ENCODE measurements around the gene MAGEA3. TPM values are rescaled to one million over a fixed set of nuclear protein-coding genes. Genes with fewer than 3 reads are reported as not detected.
"Not testable (repeated sequence)": the region's sequence is repeated elsewhere in the genome, so short reads cannot be mapped to it uniquely, and the experiment has no call there.

The MAGEA3 gene
- total and polyA plus RNA-seq, 10 of the 15 experiments (the other 5 are each of a cell fraction or from before 2014, with no cell fraction given), result 1.4 TPM; not detected in 9

GRCh38 chrX:152736528-152736927, 37.9 kb downstream of the MAGEA3 start:
- SMC1A ChIA-PET (ENCODE audit: uncharacterized antibody, unreplicated experiment); H3K79me2 ChIP-seq (ENCODE audit: control insufficient read depth, insufficient read depth, low read length); in situ Hi-C loops (cut with MboI); H3K36me3 ChIP-seq (ENCODE audit: control insufficient read depth in 2 of 2, insufficient read depth in 2 of 2, low read length in 1 of 2); H2AFZ ChIP-seq (ENCODE audit: control insufficient read depth, low read depth, low read length); DNase-seq (ENCODE audit: low read depth, low spot score); RAD21 ChIA-PET (ENCODE audit: unreplicated experiment); H3K9me3 ChIP-seq (replicated peaks; ENCODE audit: control insufficient read depth, insufficient read depth, low read length); FAIRE-seq; CTCF ChIA-PET; ATAC-seq; H3K4me1 ChIP-seq (ENCODE audit: control insufficient read depth, insufficient read depth, low read length); H3K27me3 ChIP-seq (replicated peaks in 1 of 2; ENCODE audit: control insufficient read depth in 2 of 2, insufficient read depth in 2 of 2, low read length in 1 of 2); intact Hi-C loops (cut with micrococcal nuclease; ENCODE audit: unreplicated experiment); H3K4me2 ChIP-seq (ENCODE audit: control insufficient read depth, insufficient read depth); BruUV-seq (replicated peaks); H3K27ac ChIP-seq (ENCODE audit: control insufficient read depth, insufficient read depth); H3K9ac ChIP-seq (ENCODE audit: control insufficient read depth, insufficient read depth, low read length); H4K20me1 ChIP-seq (ENCODE audit: control insufficient read depth, insufficient read depth); H3K4me3 ChIP-seq; POLR2A ChIA-PET: not testable (repeated sequence)
- 23% methylated on average over 12 of the region's 12 CpGs for WGBS (ENCODE audit: insufficient coverage, insufficient replicate concordance, low lambda C conversion rate, missing lambda C conversion rate)

- intact Hi-C loops (cut with micrococcal nuclease; ENCODE audit: unreplicated experiment) (no loop called here), in situ Hi-C loops (cut with MboI) (no loop called here)
- FAIRE-seq, result no peak
Observed at GRCh38 chrX:152738560-152738959, 40.0 kb downstream of the MAGEA3 start.

More at GRCh38 chrX:152738560-152738959, 40.0 kb downstream of the MAGEA3 start:
- no peak overlapping the region for H3K4me2 ChIP-seq (ENCODE audit: control insufficient read depth, insufficient read depth)
- TF ChIP-seq CBFB (IDR thresholded peaks at IDR 0.05; ENCODE audit: low read depth) (no peak), EED (IDR thresholded peaks at IDR 0.05; ENCODE audit: low read depth) (no peak), TBL1XR1 (IDR thresholded peaks at IDR 0.05; ENCODE audit: low read depth, low read length) (no peak), RB1 (IDR thresholded peaks at IDR 0.05; ENCODE audit: borderline replicate concordance) (no peak), STAT3 (IDR thresholded peaks at IDR 0.05; ENCODE audit: low read depth, low read length) (no peak)
- ChIA-PET CTCF (no interaction called here), SMC1A (ENCODE audit: uncharacterized antibody, unreplicated experiment) (no interaction called here), POLR2A (no interaction called here), RAD21 (ENCODE audit: unreplicated experiment) (no interaction called here)
- H3K79me2 ChIP-seq (ENCODE audit: control insufficient read depth, insufficient read depth, low read length), result no peaks in the 10 kb centered on the region
- no peaks in the 10 kb centered on the region for H3K4me1 ChIP-seq (ENCODE audit: control insufficient read depth, insufficient read depth, low read length)
- ATAC-seq (no peak), DNase-seq (ENCODE audit: low read depth, low spot score) (no peak)
- no peak overlapping the region for H3K4me3 ChIP-seq
- 33% methylated on average over 5 of the region's 5 CpGs for WGBS (ENCODE audit: insufficient coverage, insufficient replicate concordance, low lambda C conversion rate, missing lambda C conversion rate)
- no peaks in the 10 kb centered on the region for H3K27me3 ChIP-seq (replicated peaks in 1 of 2; ENCODE audit: control insufficient read depth in 2 of 2, insufficient read depth in 2 of 2, low read length in 1 of 2)
- no peaks in the 10 kb centered on the region for H3K9me3 ChIP-seq (replicated peaks; ENCODE audit: control insufficient read depth, insufficient read depth, low read length)
- H2AFZ ChIP-seq (ENCODE audit: control insufficient read depth, low read depth, low read length), result no peak overlapping the region
- H3K27ac ChIP-seq (ENCODE audit: control insufficient read depth, insufficient read depth), result no peak overlapping the region
- no peaks in the 10 kb centered on the region for H4K20me1 ChIP-seq (ENCODE audit: control insufficient read depth, insufficient read depth)
- no TSS peak for BruUV-seq (replicated peaks)
- H3K9ac ChIP-seq (ENCODE audit: control insufficient read depth, insufficient read depth, low read length), result no peak overlapping the region
- H3K36me3 ChIP-seq (ENCODE audit: control insufficient read depth in 2 of 2, insufficient read depth in 2 of 2, low read length in 1 of 2), result no peaks in the 10 kb centered on the region

Other genes starting within 250 kb of the MAGEA3 start
Only the 7 nearest of the 12 such genes appear.
- gene GABRQ, start 60.9 kb upstream of the MAGEA3 start, total RNA-seq (2014; rRNA removed), result not detected in 2 replicates
- not detected in 2 replicates for gene GABRQ, start 60.9 kb upstream of the MAGEA3 start, total RNA-seq (2014; rRNA removed; fragmentation: Illumina TruSeq; extraction: Trizol)
- not detected in 2 replicates for gene GABRQ, start 60.9 kb upstream of the MAGEA3 start, total RNA-seq (2021)
- gene GABRQ, start 60.9 kb upstream of the MAGEA3 start, polyA plus RNA-seq (2011; rRNA removed), result 0.04 TPM in 2 replicates
- not detected in 2 replicates for gene GABRQ, start 60.9 kb upstream of the MAGEA3 start, polyA plus RNA-seq (2014; fragmentation: Illumina TruSeq; extraction: Trizol)
- not detected for gene GABRQ, start 60.9 kb upstream of the MAGEA3 start, polyA plus RNA-seq (2014; fragmentation: Nextera tagmentation; extraction: Ambion mirVana)
- gene GABRQ, start 60.9 kb upstream of the MAGEA3 start, polyA plus RNA-seq (2014; rRNA removed), result not detected in 2 replicates
- not detected for gene GABRQ, start 60.9 kb upstream of the MAGEA3 start, polyA plus RNA-seq (2016; fragmentation: Nextera tagmentation; extraction: Ambion mirVana)
- gene CSAG2, start 10.5 kb downstream of the MAGEA3 start, total RNA-seq (2014; rRNA removed), result 0.22 and 0.34 TPM in 2 replicates
- gene CSAG2, start 10.5 kb downstream of the MAGEA3 start, total RNA-seq (2014; rRNA removed; fragmentation: Illumina TruSeq; extraction: Trizol), result not detected in 2 replicates
- gene CSAG2, start 10.5 kb downstream of the MAGEA3 start, total RNA-seq (2021), result not detected in 2 replicates
- 0.83 TPM in 1 of 2 replicates, not detected in the other for gene CSAG2, start 10.5 kb downstream of the MAGEA3 start, polyA plus RNA-seq (2011; rRNA removed)
- gene CSAG2, start 10.5 kb downstream of the MAGEA3 start, polyA plus RNA-seq (2014; fragmentation: Illumina TruSeq; extraction: Trizol), result 0.46 TPM in 1 of 2 replicates, not detected in the other
- gene CSAG2, start 10.5 kb downstream of the MAGEA3 start, polyA plus RNA-seq (2014; fragmentation: Nextera tagmentation; extraction: Ambion mirVana), result under 1 TPM; 0.48 to 0.58 TPM
- gene CSAG2, start 10.5 kb downstream of the MAGEA3 start, polyA plus RNA-seq (2014; rRNA removed), result 0.14 TPM in 1 of 2 replicates, not detected in the other
- gene CSAG2, start 10.5 kb downstream of the MAGEA3 start, polyA plus RNA-seq (2016; fragmentation: Nextera tagmentation; extraction: Ambion mirVana), result under 1 TPM in 1 of 2 experiments, not detected in 1; 0.40 TPM
- gene MAGEA2B, start 15.8 kb downstream of the MAGEA3 start, total RNA-seq (2014; rRNA removed), result not detected in 2 replicates
- gene MAGEA2B, start 15.8 kb downstream of the MAGEA3 start, total RNA-seq (2014; rRNA removed; fragmentation: Illumina TruSeq; extraction: Trizol), result not detected in 2 replicates
- gene MAGEA2B, start 15.8 kb downstream of the MAGEA3 start, total RNA-seq (2021), result not detected in 2 replicates
- gene MAGEA2B, start 15.8 kb downstream of the MAGEA3 start, polyA plus RNA-seq (2011; rRNA removed), result not detected in 2 replicates
- gene MAGEA2B, start 15.8 kb downstream of the MAGEA3 start, polyA plus RNA-seq (2014; fragmentation: Illumina TruSeq; extraction: Trizol), result not detected in 2 replicates
- gene MAGEA2B, start 15.8 kb downstream of the MAGEA3 start, polyA plus RNA-seq (2014; fragmentation: Nextera tagmentation; extraction: Ambion mirVana), result not detected
- not detected in 2 replicates for gene MAGEA2B, start 15.8 kb downstream of the MAGEA3 start, polyA plus RNA-seq (2014; rRNA removed)
- not detected for gene MAGEA2B, start 15.8 kb downstream of the MAGEA3 start, polyA plus RNA-seq (2016; fragmentation: Nextera tagmentation; extraction: Ambion mirVana)
- gene CSAG1, start 34.9 kb downstream of the MAGEA3 start, total RNA-seq (2014; rRNA removed), result not detected in 2 replicates
- gene CSAG1, start 34.9 kb downstream of the MAGEA3 start, total RNA-seq (2014; rRNA removed; fragmentation: Illumina TruSeq; extraction: Trizol), result not detected in 2 replicates
- gene CSAG1, start 34.9 kb downstream of the MAGEA3 start, total RNA-seq (2021), result not detected in 2 replicates
- gene CSAG1, start 34.9 kb downstream of the MAGEA3 start, polyA plus RNA-seq (2011; rRNA removed), result 1.3 and 1.6 TPM in 2 replicates
- gene CSAG1, start 34.9 kb downstream of the MAGEA3 start, polyA plus RNA-seq (2014; fragmentation: Illumina TruSeq; extraction: Trizol), result not detected in 2 replicates
- gene CSAG1, start 34.9 kb downstream of the MAGEA3 start, polyA plus RNA-seq (2014; fragmentation: Nextera tagmentation; extraction: Ambion mirVana), result not detected
- gene CSAG1, start 34.9 kb downstream of the MAGEA3 start, polyA plus RNA-seq (2014; rRNA removed), result not detected in 2 replicates
- not detected for gene CSAG1, start 34.9 kb downstream of the MAGEA3 start, polyA plus RNA-seq (2016; fragmentation: Nextera tagmentation; extraction: Ambion mirVana)
- gene MAGEA12, start 35.0 kb downstream of the MAGEA3 start, total RNA-seq (2014; rRNA removed), result not detected in 2 replicates
- not detected in 2 replicates for gene MAGEA12, start 35.0 kb downstream of the MAGEA3 start, total RNA-seq (2014; rRNA removed; fragmentation: Illumina TruSeq; extraction: Trizol)
- gene MAGEA12, start 35.0 kb downstream of the MAGEA3 start, total RNA-seq (2021), result not detected in 2 replicates
- gene MAGEA12, start 35.0 kb downstream of the MAGEA3 start, polyA plus RNA-seq (2011; rRNA removed), result 0.73 and 1.3 TPM in 2 replicates
- gene MAGEA12, start 35.0 kb downstream of the MAGEA3 start, polyA plus RNA-seq (2014; fragmentation: Illumina TruSeq; extraction: Trizol), result not detected in 2 replicates
- not detected for gene MAGEA12, start 35.0 kb downstream of the MAGEA3 start, polyA plus RNA-seq (2014; fragmentation: Nextera tagmentation; extraction: Ambion mirVana)
- gene MAGEA12, start 35.0 kb downstream of the MAGEA3 start, polyA plus RNA-seq (2014; rRNA removed), result not detected in 2 replicates
- gene MAGEA12, start 35.0 kb downstream of the MAGEA3 start, polyA plus RNA-seq (2016; fragmentation: Nextera tagmentation; extraction: Ambion mirVana), result not detected
- gene MAGEA2, start 55.0 kb downstream of the MAGEA3 start, total RNA-seq (2014; rRNA removed), result not detected in 2 replicates
- gene MAGEA2, start 55.0 kb downstream of the MAGEA3 start, total RNA-seq (2014; rRNA removed; fragmentation: Illumina TruSeq; extraction: Trizol), result not detected in 2 replicates
- not detected in 2 replicates for gene MAGEA2, start 55.0 kb downstream of the MAGEA3 start, total RNA-seq (2021)
- 0.04 and 0.09 TPM in 2 replicates for gene MAGEA2, start 55.0 kb downstream of the MAGEA3 start, polyA plus RNA-seq (2011; rRNA removed)
- gene MAGEA2, start 55.0 kb downstream of the MAGEA3 start, polyA plus RNA-seq (2014; fragmentation: Illumina TruSeq; extraction: Trizol), result not detected in 2 replicates
- not detected for gene MAGEA2, start 55.0 kb downstream of the MAGEA3 start, polyA plus RNA-seq (2014; fragmentation: Nextera tagmentation; extraction: Ambion mirVana)
- gene MAGEA2, start 55.0 kb downstream of the MAGEA3 start, polyA plus RNA-seq (2014; rRNA removed), result 0.13 TPM in 1 of 2 replicates, not detected in the other
- gene MAGEA2, start 55.0 kb downstream of the MAGEA3 start, polyA plus RNA-seq (2016; fragmentation: Nextera tagmentation; extraction: Ambion mirVana), result not detected
- gene CSAG3, start 60.4 kb downstream of the MAGEA3 start, total RNA-seq (2014; rRNA removed), result 0.34 TPM in 1 of 2 replicates, not detected in the other
- 0.23 TPM in 1 of 2 replicates, not detected in the other for gene CSAG3, start 60.4 kb downstream of the MAGEA3 start, total RNA-seq (2014; rRNA removed; fragmentation: Illumina TruSeq; extraction: Trizol)
- gene CSAG3, start 60.4 kb downstream of the MAGEA3 start, total RNA-seq (2021), result not detected in 2 replicates
- gene CSAG3, start 60.4 kb downstream of the MAGEA3 start, polyA plus RNA-seq (2011; rRNA removed), result 1.2 and 1.9 TPM in 2 replicates
- 1.2 TPM in 1 of 2 replicates, not detected in the other for gene CSAG3, start 60.4 kb downstream of the MAGEA3 start, polyA plus RNA-seq (2014; fragmentation: Illumina TruSeq; extraction: Trizol)
- gene CSAG3, start 60.4 kb downstream of the MAGEA3 start, polyA plus RNA-seq (2014; fragmentation: Nextera tagmentation; extraction: Ambion mirVana), result under 1 TPM; 0.33 to 0.68 TPM
- 0.14 and 0.67 TPM in 2 replicates for gene CSAG3, start 60.4 kb downstream of the MAGEA3 start, polyA plus RNA-seq (2014; rRNA removed)
- gene CSAG3, start 60.4 kb downstream of the MAGEA3 start, polyA plus RNA-seq (2016; fragmentation: Nextera tagmentation; extraction: Ambion mirVana), result under 1 TPM; 0.40 to 0.96 TPM

Data from GM12878 (cell line).